Calu3 (cell line): Measurements from ENCODE around the gene NKIRAS2. TPM values are rescaled to one million over a fixed set of nuclear protein-coding genes. Genes with fewer than 3 reads are reported as not detected.
A peak's percentile ranks its signal among the peaks of the same experiment; 100 is the strongest.

Experiments
- BruUV-seq: library from RNA; stranded (reverse); fragments of 400-500 nt; replicated peaks from 2 replicates; lab custom pipeline; 2021; lab: Mats Ljungman, UMichigan
- CTCF ChIA-PET: fragments of 300-600 bp; sonication (Branson Sonifier 250); formaldehyde crosslinking; loops from one replicate; lab custom pipeline; 2022; ENCODE audit warnings: antibody characterized with exemption; lab: Charles Lee
- DNase-seq: peaks from one replicate; pipeline ENCODE4 v3.0.0; 2022
- H3K27ac Mint-ChIP-seq: one replicate; pipeline ENCODE4 v1.8.0; 2022; ENCODE audit warnings: mixed read lengths; ENCODE audit not compliant: unreplicated experiment
- H3K27me3 Mint-ChIP-seq: one replicate; pipeline ENCODE4 v1.8.0; 2022; ENCODE audit warnings: mixed read lengths; ENCODE audit not compliant: unreplicated experiment
- H3K36me3 Mint-ChIP-seq: one replicate; pipeline ENCODE4 v1.8.0; 2022; ENCODE audit warnings: mild to moderate bottlenecking, moderate library complexity, mixed read lengths; ENCODE audit not compliant: insufficient read depth, unreplicated experiment
- H3K4me1 Mint-ChIP-seq: one replicate; pipeline ENCODE4 v1.8.0; 2022; ENCODE audit warnings: mild to moderate bottlenecking, low read depth, mixed read lengths; ENCODE audit not compliant: unreplicated experiment
- H3K4me3 Mint-ChIP-seq: one replicate; pipeline ENCODE4 v1.8.0; 2022; ENCODE audit warnings: mild to moderate bottlenecking, low read depth, moderate library complexity, mixed read lengths; ENCODE audit not compliant: unreplicated experiment
- H3K9me3 Mint-ChIP-seq: one replicate; pipeline ENCODE4 v1.8.0; 2022; ENCODE audit warnings: low read depth, mixed read lengths; ENCODE audit not compliant: unreplicated experiment
- intact Hi-C: fragments of 100-400 bp; cut with micrococcal nuclease; formaldehyde crosslinking; loops from one replicate; pipeline ENCODE4 v1.10.0; 2022; ENCODE audit not compliant: unreplicated experiment
- total RNA-seq: library from RNA; stranded (reverse); gene quantifications from 2 replicates; pipeline ENCODE4 v1.2.3, GENCODE V29; 2022
- TF ChIP-seq, protein P1 (sequence below): fragments of 200-600 bp; IDR thresholded peaks from one replicate; pipeline ENCODE4 v1.8.0; 2022; ENCODE audit warnings: antibody characterized with exemption; ENCODE audit not compliant: unreplicated experiment

Gene NKIRAS2
- total RNA-seq, 1 experiment from 2014 or later = 55.7 TPM

DNA sequence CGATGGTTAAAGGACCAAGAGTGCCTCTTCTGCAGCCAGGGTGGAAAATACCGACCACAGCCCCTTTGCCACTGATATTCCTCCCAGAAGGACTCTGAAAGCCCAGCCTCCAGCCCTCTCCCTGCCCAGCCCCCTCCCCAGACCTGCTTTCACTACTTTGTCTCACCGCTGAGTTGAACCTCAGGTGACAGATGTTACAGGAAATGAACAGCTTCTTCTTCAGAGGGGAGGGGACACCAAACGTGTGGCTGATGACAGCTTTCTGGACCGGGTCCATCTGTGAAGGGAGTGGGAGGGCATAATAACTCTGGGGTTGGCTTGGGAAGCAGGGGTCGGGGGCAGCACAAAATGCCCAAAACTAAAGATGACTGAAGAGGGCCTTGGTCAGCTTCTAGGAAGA lies 14.2 kb downstream of the NKIRAS2 start:
- H3K27ac Mint-ChIP-seq = no peak overlapping the region

DNA sequence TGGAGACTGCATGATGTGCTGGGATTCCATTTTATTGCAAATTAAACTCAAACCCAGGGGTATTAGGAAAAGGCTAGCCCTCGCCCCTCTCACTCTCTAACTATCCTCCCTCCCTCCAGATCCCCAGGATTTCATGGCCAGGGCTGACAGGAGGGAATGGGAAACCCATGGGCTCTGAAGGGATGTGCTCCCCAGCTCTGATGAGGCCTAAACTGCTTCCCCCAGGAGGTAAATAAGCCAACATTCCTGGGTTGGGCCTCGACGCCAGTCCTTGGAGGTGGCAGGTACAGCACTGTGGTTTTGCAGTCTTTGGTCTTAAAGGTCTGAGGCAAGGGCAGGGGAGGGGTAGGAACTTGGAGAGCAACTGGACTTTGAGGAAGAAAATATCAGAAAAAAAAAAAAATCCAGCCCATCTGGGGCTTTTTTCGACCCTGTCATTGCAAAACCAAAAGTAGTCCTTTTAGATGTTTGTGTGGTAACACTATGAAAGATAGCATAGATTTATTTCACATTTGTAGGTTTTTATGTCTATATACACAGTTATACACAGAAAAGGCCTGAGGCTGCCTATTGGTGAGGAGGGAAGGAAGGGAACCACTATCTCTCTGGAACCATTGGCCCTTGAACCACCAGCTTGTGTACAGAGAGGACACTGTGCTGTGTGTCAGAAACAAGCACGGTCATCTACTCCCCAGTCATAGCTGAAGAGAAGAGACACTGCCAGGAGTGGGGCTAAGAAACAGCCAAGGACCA lies 18.5 kb downstream of the NKIRAS2 start:
- Mint-ChIP-seq H3K27ac (no peak overlapping the region), H3K4me1 (no peaks in the 10 kb centered on the region), H3K27me3 (no peaks in the 10 kb centered on the region), H3K4me3 (no peak overlapping the region), H3K36me3 (no peaks in the 10 kb centered on the region), H3K9me3 (no peaks in the 10 kb centered on the region)
- no TSS peak for BruUV-seq
- no peak for DNase-seq
- intact Hi-C loops = no loop called here
- CTCF ChIA-PET = interaction anchor here (0.6 to 0.7 kb wide), 2 partner anchors 41 to 50 kb away, joined by 3 read pairs; no protein-coding TSS in a partner anchor
- TF ChIP-seq, protein P1, sequence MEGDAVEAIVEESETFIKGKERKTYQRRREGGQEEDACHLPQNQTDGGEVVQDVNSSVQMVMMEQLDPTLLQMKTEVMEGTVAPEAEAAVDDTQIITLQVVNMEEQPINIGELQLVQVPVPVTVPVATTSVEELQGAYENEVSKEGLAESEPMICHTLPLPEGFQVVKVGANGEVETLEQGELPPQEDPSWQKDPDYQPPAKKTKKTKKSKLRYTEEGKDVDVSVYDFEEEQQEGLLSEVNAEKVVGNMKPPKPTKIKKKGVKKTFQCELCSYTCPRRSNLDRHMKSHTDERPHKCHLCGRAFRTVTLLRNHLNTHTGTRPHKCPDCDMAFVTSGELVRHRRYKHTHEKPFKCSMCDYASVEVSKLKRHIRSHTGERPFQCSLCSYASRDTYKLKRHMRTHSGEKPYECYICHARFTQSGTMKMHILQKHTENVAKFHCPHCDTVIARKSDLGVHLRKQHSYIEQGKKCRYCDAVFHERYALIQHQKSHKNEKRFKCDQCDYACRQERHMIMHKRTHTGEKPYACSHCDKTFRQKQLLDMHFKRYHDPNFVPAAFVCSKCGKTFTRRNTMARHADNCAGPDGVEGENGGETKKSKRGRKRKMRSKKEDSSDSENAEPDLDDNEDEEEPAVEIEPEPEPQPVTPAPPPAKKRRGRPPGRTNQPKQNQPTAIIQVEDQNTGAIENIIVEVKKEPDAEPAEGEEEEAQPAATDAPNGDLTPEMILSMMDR = no peak

More for the DNA sequence above, 14.2 kb downstream of the NKIRAS2 start:
- TF ChIP-seq, protein P1 = no peak
- no peaks in the 10 kb centered on the region for H3K4me1 Mint-ChIP-seq
- no TSS peak for BruUV-seq
- intact Hi-C loops = no loop called here
- no peak for DNase-seq
- CTCF ChIA-PET = interaction anchor here (0.7 to 1.3 kb wide), 4 partner anchors 12 to 189 kb away, joined by 3 to 4 read pairs (median 3); partner anchors contain the start of gene DHX58
- no peaks in the 10 kb centered on the region for H3K27me3 Mint-ChIP-seq
- H3K36me3 Mint-ChIP-seq = no peaks in the 10 kb centered on the region
- H3K4me3 Mint-ChIP-seq = no peak overlapping the region
- H3K9me3 Mint-ChIP-seq = no peaks in the 10 kb centered on the region

DNA sequence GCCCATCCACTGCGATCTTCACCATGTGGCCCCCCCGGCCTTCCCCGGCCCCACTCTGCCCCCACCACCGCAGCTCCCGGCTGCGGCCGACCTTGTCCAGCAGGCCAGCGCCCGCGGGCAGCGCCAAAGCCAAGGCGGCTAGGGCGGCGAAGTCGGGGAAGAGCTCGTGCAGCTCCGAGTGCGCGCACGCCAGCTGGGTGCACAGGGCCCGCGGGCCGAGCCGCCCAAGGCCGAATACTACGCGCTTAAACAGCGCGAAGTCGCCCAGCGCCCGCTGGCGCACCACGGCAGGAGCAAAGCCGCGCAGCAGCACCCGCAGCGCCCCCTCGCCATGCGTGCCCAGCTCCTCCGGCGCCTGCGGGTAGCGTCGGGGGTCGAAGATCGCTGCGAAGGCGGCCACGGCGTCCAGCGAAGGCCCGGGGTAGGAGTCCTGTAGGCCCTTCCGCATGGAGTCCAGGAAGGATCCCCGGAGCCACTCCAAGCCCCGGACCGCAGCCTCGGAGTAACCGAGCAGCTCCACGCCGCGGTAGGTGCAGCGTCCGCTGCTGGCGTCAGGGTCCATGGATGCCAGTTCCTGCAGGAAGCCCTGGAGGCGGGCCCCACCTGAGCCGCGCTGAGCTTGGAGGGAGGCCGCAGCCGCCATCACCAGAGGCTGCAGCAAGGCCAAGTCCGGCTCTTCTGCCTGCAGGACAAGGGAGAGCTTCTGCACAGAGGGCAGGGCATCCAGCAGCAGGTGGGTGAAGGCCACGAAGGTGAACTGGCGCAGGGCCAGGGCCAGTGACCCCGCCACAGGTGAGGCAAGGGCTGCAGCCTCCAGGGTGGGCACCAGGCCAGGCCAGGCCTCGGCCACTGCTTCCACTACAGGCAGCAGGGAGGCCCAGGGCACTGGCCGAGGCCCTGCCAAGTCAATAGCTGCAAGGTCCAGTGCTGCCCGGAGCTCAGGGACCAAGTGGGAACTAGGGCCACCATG lies 20.2 kb downstream of the NKIRAS2 start:
- DNase-seq = no peak
- H3K4me1 Mint-ChIP-seq = no peaks in the 10 kb centered on the region
- no peaks in the 10 kb centered on the region for H3K27me3 Mint-ChIP-seq
- no peak overlapping the region for H3K27ac Mint-ChIP-seq
- CTCF ChIA-PET = interaction anchor here (0.8 to 1.9 kb wide), 2 partner anchors 15 to 80 kb away, joined by 3 to 6 read pairs; no protein-coding TSS in a partner anchor
- TF ChIP-seq, protein P1 = peak; percentile 4
- intact Hi-C loops = no loop called here
- H3K9me3 Mint-ChIP-seq = no peaks in the 10 kb centered on the region
- no peak overlapping the region for H3K4me3 Mint-ChIP-seq
- no TSS peak for BruUV-seq
- H3K36me3 Mint-ChIP-seq = no peaks in the 10 kb centered on the region

DNA sequence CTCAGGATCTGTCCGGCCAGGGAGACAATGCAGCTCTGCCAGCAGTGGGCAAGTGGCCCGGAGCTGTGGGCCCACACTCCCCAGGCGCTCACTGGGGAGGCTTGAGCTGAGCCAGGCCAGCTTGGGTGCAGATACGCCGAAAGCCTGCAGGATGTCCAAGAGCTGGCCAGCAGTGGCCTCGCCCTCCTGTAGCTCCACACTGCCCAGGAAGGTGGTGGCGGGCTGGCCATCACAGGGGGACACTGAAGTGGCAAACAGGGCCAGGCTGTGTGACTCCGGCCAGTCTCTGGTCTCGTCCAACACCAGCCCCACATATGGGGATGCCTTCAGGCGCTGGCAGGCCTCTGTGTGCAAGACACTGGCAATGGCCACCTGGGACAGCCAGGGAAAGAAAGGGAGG lies 20.9 kb downstream of the NKIRAS2 start:
- Mint-ChIP-seq H3K36me3 (no peaks in the 10 kb centered on the region), H3K4me3 (no peak overlapping the region), H3K4me1 (no peaks in the 10 kb centered on the region), H3K27me3 (no peaks in the 10 kb centered on the region), H3K27ac (no peak overlapping the region), H3K9me3 (no peaks in the 10 kb centered on the region)
- DNase-seq = no peak
- CTCF ChIA-PET = interaction anchor here (0.8 to 1.9 kb wide), 3 partner anchors 16 to 81 kb away, joined by 3 to 6 read pairs (median 3); no protein-coding TSS in a partner anchor
- TF ChIP-seq, protein P1 = no peak
- intact Hi-C loops = no loop called here
- no TSS peak for BruUV-seq
